ENCODE measurements around the gene WIPI1. TPM values are rescaled to one million over a fixed set of nuclear protein-coding genes. Genes with fewer than 3 reads are reported as not detected.

The WIPI1 gene
- total and polyA plus RNA-seq, 10 of the 15 experiments (the other 5 are each of a cell fraction or from before 2014, with no cell fraction given), result 6.5 to 44.5 (median 26.2) TPM

- TF ChIP-seq NBN (IDR thresholded peaks at IDR 0.05), result no peak
- TF ChIP-seq EZH2 (IDR thresholded peaks at IDR 0.05; ENCODE audit: borderline replicate concordance, control insufficient read depth, low read depth, low read length), result no peak
- no peak for TF ChIP-seq SP1 (IDR thresholded peaks at IDR 0.05; ENCODE audit: low read depth, low read length)
- peak; percentile 45 for TF ChIP-seq MEF2B (IDR thresholded peaks at IDR 0.05; ENCODE audit: partially characterized antibody, poor library complexity, severe bottlenecking)
- TF ChIP-seq NFXL1 (IDR thresholded peaks at IDR 0.05; ENCODE audit: borderline replicate concordance), result no peak
- TF ChIP-seq CUX1 (IDR thresholded peaks at IDR 0.05; ENCODE audit: insufficient replicate concordance, low read depth, low read length), result no peak
- no peak for TF ChIP-seq NRF1 (conservative IDR thresholded peaks at IDR 0.05; ENCODE audit: low read depth, low read length)
- no peak for TF ChIP-seq ZNF24 (IDR thresholded peaks at IDR 0.05)
- no peak for TF ChIP-seq CHD4 (IDR thresholded peaks at IDR 0.05)
- no peak for TF ChIP-seq MYB (IDR thresholded peaks at IDR 0.05; ENCODE audit: borderline replicate concordance, low read depth, low read length)
- TF ChIP-seq MTA2 (IDR thresholded peaks at IDR 0.05; ENCODE audit: low read depth), result peak; percentile 72; the same call in 1 of the 2 replicates
- TF ChIP-seq SRF (IDR thresholded peaks at IDR 0.05; ENCODE audit: low read depth in 2 of 2, low read length in 2 of 2), result no peak
- no peak for TF ChIP-seq TARDBP (IDR thresholded peaks at IDR 0.05; ENCODE audit: borderline replicate concordance)
- no peak for TF ChIP-seq RCOR1 (conservative IDR thresholded peaks at IDR 0.05; ENCODE audit: low read depth, low read length)
- TF ChIP-seq DPF2 (IDR thresholded peaks at IDR 0.05), result no peak
- TF ChIP-seq HCFC1 (IDR thresholded peaks at IDR 0.05; ENCODE audit: low read length), result no peak
- TF ChIP-seq ATF7 (IDR thresholded peaks at IDR 0.05; ENCODE audit: low read depth), result 0 out of 2 replicates have a peak, but pooled peaks have one; percentile 17
Measured at GRCh38 chr17:68381076-68381900, 76.0 kb downstream of the WIPI1 start (continued).
